CD4-positive, alpha-beta T cell treated with Interleukin-17A for 1 hour (primary cell): ENCODE measurements around the gene CEP295NL.
A peak's percentile ranks its signal among the peaks of the same experiment; 100 is the strongest.

Experiments
- DNase-seq: peaks from one replicate; pipeline ENCODE4 v3.0.0-alpha.2; 2020

CEP295NL gene

GRCh38 chr17:78861229-78861628 is 41.8 kb downstream of the CEP295NL start:
- no peak for DNase-seq

GRCh38 chr17:78859051-78859450 is 44.0 kb downstream of the CEP295NL start:
- DNase-seq = no peak

- DNase-seq = no peak
These were observed 45.7 kb downstream of the CEP295NL start for GRCh38 chr17:78857266-78857665.

GRCh38 chr17:78855561-78856165 is 47.3 kb downstream of the CEP295NL start:
- DNase-seq = no peak

- no peak for DNase-seq
These were observed 48.5 kb downstream of the CEP295NL start for GRCh38 chr17:78854508-78854907.

- DNase-seq = no peak
These were observed 49.0 kb downstream of the CEP295NL start for GRCh38 chr17:78853926-78854394.

- DNase-seq = no peak
These were observed 50.3 kb downstream of the CEP295NL start for GRCh38 chr17:78852709-78853121.

GRCh38 chr17:78849026-78849425 is 54.0 kb downstream of the CEP295NL start:
- DNase-seq = no peak

- DNase-seq = no peak
These were observed 55.9 kb downstream of the CEP295NL start for GRCh38 chr17:78847052-78847451.

GRCh38 chr17:78844301-78845005 is 58.5 kb downstream of the CEP295NL start:
- DNase-seq = no peak

- peak; percentile 74 for DNase-seq
These were observed 60.0 kb downstream of the CEP295NL start for GRCh38 chr17:78842881-78843565.

GRCh38 chr17:78840780-78841611 is 62.0 kb downstream of the CEP295NL start, which contains the start of gene USP36:
Gene USP36, minus strand, starts transcription at chr17:78840814. Its CDS starts 4,451 bp downstream, at chr17:78836363.
- DNase-seq = peak; percentile 99
